ENCODE results near the gene RTP3.

Gene RTP3

DNA sequence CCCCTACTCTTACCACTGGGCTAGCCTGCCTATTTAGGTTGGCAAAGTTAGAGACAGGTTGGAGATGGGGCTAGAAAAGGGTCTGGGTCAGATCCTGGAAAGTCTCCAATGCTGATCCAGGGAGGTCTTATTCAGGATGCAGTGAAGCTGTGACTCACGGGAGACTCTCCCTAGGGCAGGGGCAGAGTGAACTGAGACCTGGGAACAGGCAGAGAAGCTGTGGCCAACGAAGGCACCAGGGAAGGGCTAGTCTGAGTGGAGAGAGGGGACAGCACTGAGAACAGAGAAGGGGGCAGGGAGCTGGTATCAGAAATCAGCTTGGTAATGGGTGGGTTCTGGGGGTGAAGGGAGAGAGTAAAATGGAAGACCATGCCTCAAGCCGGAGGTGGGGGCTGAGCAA is 35.3 kb upstream of the RTP3 start:
- peaks cover 2% of the 10 kb centered on the region for H3K4me1 ChIP-seq (ENCODE audit: control insufficient read depth, insufficient read depth, low read length)
- H3K27me3 ChIP-seq (ENCODE audit: control insufficient read depth in 1 of 2, insufficient read depth in 2 of 2, low read length in 2 of 2) = peaks cover 18 to 21% of the 10 kb centered on the region in 2 donors
- no peak overlapping the region for H3K9ac ChIP-seq (ENCODE audit: low read length in 2 of 2)
- H3K27ac ChIP-seq (ENCODE audit: low read length) = no peak overlapping the region
- no peak overlapping the region for H3K4me3 ChIP-seq (ENCODE audit: low read length in 2 of 2)
- peaks cover 0 to 2% of the 10 kb centered on the region in 2 donors for H3K9me3 ChIP-seq (ENCODE audit: control insufficient read depth in 2 of 2, low read length in 2 of 2)
- no peaks in the 10 kb centered on the region for H3K36me3 ChIP-seq (ENCODE audit: control insufficient read depth in 2 of 2, insufficient read depth in 2 of 2, low read length in 2 of 2)

DNA sequence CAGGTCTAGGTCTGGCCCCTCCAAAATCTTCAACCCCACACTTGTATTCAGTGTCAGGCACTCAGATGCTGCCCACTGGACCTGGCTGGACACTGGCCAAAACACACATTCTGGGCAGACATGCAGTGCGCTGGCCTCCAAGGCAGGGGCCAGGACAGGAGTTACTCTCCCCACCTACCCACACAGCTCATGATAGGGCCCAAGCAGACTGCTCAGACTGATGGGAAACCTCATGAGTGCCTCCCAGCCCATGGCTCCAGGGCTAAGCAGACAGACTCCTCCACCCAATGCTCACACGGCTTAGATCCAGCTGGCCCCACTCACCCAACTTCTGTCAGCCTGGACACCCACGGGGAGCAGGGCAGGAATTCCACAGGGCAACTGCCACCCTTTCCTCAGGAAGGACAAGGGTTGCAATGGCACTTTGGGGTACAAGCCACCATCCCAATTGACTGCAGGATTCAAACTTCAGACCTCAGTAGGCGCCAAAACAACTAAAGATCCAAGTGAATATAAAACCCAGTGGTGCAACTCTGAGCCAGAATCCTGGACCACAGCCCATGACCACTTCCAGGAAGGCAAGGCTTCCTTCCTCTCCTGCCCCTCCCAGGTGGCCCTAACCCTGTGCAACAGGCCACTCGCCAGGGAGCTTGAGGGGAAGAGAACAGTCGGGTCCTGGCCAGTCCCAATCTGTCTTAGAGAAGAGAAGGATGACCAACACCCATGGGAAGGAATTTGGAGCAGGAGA is 34.5 kb upstream of the RTP3 start:
- H3K4me3 ChIP-seq (ENCODE audit: low read length in 2 of 2) = peak overlapping the region in 1 of 2 donors; percentile 8
- H3K36me3 ChIP-seq (ENCODE audit: control insufficient read depth in 2 of 2, insufficient read depth in 2 of 2, low read length in 2 of 2) = no peaks in the 10 kb centered on the region
- H3K27ac ChIP-seq (ENCODE audit: low read length) = no peak overlapping the region
- peaks cover 18 to 21% of the 10 kb centered on the region in 2 donors for H3K27me3 ChIP-seq (ENCODE audit: control insufficient read depth in 1 of 2, insufficient read depth in 2 of 2, low read length in 2 of 2)
- H3K4me1 ChIP-seq (ENCODE audit: control insufficient read depth, insufficient read depth, low read length) = peaks cover 2% of the 10 kb centered on the region
- peaks cover 0 to 2% of the 10 kb centered on the region in 2 donors for H3K9me3 ChIP-seq (ENCODE audit: control insufficient read depth in 2 of 2, low read length in 2 of 2)
- no peak overlapping the region for H3K9ac ChIP-seq (ENCODE audit: low read length in 2 of 2)

DNA sequence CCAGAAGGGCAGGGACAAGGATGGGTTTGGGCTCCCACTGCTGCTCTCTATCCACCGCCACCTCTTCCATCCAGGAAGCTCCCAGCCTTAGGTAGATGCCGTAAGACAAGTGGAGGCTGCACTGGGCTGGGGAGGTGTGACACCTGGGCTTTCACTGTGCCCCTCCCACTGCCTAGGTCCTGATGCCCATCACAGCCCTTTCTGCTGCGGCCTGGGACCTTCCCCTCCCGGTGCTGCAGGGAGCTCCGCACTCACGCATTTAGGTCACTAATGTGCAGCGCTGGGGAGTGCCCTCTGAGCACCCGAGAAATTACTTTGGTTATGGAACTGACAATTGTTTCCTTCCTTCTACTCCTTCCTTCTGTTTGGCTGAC is 33.9 kb upstream of the RTP3 start:
- Histone ChIP-seq H3K9ac (ENCODE audit: low read length in 2 of 2) (no peak overlapping the region), H3K4me3 (ENCODE audit: low read length in 2 of 2) (no peak overlapping the region), H3K27ac (ENCODE audit: low read length) (no peak overlapping the region), H3K27me3 (ENCODE audit: control insufficient read depth in 1 of 2, insufficient read depth in 2 of 2, low read length in 2 of 2) (peaks cover 18 to 21% of the 10 kb centered on the region in 2 donors), H3K9me3 (ENCODE audit: control insufficient read depth in 2 of 2, low read length in 2 of 2) (peaks cover 0 to 2% of the 10 kb centered on the region in 2 donors), H3K36me3 (ENCODE audit: control insufficient read depth in 2 of 2, insufficient read depth in 2 of 2, low read length in 2 of 2) (no peaks in the 10 kb centered on the region), H3K4me1 (ENCODE audit: control insufficient read depth, insufficient read depth, low read length) (peaks cover 2% of the 10 kb centered on the region)

GRCh38 chr3:46464326-46465195 is 33.2 kb upstream of the RTP3 start, which contains the start of gene LTF:
TSS of gene LTF (minus strand) at chr3:46464905. CDS start at chr3:46464867, 38 bp downstream.
- H3K27me3 ChIP-seq (ENCODE audit: control insufficient read depth in 1 of 2, insufficient read depth in 2 of 2, low read length in 2 of 2) = peaks cover 18 to 21% of the 10 kb centered on the region in 2 donors
- no peak within 1 kb of the TSS for H3K9ac ChIP-seq (ENCODE audit: low read length in 2 of 2)
- no peak within 1 kb of the TSS for H3K4me3 ChIP-seq (ENCODE audit: low read length in 2 of 2)
- H3K27ac ChIP-seq (ENCODE audit: low read length) = no peak within 1 kb of the TSS
- H3K4me1 ChIP-seq (ENCODE audit: control insufficient read depth, insufficient read depth, low read length) = peaks cover 2% of the 10 kb centered on the region
- H3K9me3 ChIP-seq (ENCODE audit: control insufficient read depth in 2 of 2, low read length in 2 of 2) = peaks cover 0 to 2% of the 10 kb centered on the region in 2 donors
- H3K36me3 ChIP-seq (ENCODE audit: control insufficient read depth in 2 of 2, insufficient read depth in 2 of 2, low read length in 2 of 2) = no peaks in the 10 kb centered on the region

GRCh38 chr3:46465196-46465520 is 32.6 kb upstream of the RTP3 start:
- Histone ChIP-seq H3K27me3 (ENCODE audit: control insufficient read depth in 1 of 2, insufficient read depth in 2 of 2, low read length in 2 of 2) (peaks cover 18 to 21% of the 10 kb centered on the region in 2 donors), H3K36me3 (ENCODE audit: control insufficient read depth in 2 of 2, insufficient read depth in 2 of 2, low read length in 2 of 2) (no peaks in the 10 kb centered on the region), H3K27ac (ENCODE audit: low read length) (no peak overlapping the region), H3K4me3 (ENCODE audit: low read length in 2 of 2) (no peak overlapping the region), H3K4me1 (ENCODE audit: control insufficient read depth, insufficient read depth, low read length) (peaks cover 2% of the 10 kb centered on the region), H3K9ac (ENCODE audit: low read length in 2 of 2) (no peak overlapping the region), H3K9me3 (ENCODE audit: control insufficient read depth in 2 of 2, low read length in 2 of 2) (peaks cover 0 to 2% of the 10 kb centered on the region in 2 donors)

- no peaks in the 10 kb centered on the region for H3K9me3 ChIP-seq (ENCODE audit: control insufficient read depth in 2 of 2, low read length in 2 of 2)
- no peak overlapping the region for H3K27ac ChIP-seq (ENCODE audit: low read length)
- peaks cover 2% of the 10 kb centered on the region for H3K4me1 ChIP-seq (ENCODE audit: control insufficient read depth, insufficient read depth, low read length)
These were observed 31.5 kb upstream of the RTP3 start for GRCh38 chr3:46466273-46466672.

DNA sequence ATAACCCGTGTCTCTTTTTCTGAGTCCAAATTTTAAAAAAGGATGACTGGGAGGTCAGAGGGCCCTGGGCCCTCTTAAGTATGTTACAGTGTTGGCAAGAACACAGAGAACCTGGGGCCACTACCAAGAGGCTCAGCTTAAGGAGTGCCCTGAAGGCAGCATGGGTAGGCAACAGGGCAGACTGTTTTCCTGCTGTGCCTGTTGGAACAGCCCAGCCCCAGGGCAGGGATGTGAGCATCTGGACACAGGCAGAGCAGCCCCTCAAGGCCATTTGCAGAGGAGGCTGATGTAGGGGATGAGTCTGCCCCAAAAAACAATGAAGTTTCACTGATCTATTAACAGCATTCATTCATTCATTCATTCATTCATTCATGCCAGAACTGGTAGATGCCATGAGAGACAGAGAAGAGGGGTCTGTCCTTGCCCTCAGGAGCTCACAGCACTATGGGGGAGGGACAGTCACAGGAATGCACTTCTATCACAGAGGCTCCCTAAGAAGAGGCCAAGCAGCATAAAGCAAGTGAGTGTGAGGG is 30.8 kb upstream of the RTP3 start:
- H3K4me1 ChIP-seq (ENCODE audit: control insufficient read depth, insufficient read depth, low read length) = peaks cover 2% of the 10 kb centered on the region
- no peak overlapping the region for H3K9ac ChIP-seq (ENCODE audit: low read length in 2 of 2)
- H3K27me3 ChIP-seq (ENCODE audit: control insufficient read depth in 1 of 2, insufficient read depth in 2 of 2, low read length in 2 of 2) = peaks cover 18 to 20% of the 10 kb centered on the region in 2 donors
- no peaks in the 10 kb centered on the region for H3K36me3 ChIP-seq (ENCODE audit: control insufficient read depth in 2 of 2, insufficient read depth in 2 of 2, low read length in 2 of 2)
- H3K27ac ChIP-seq (ENCODE audit: low read length) = no peak overlapping the region
- H3K9me3 ChIP-seq (ENCODE audit: control insufficient read depth in 2 of 2, low read length in 2 of 2) = no peaks in the 10 kb centered on the region
- no peak overlapping the region for H3K4me3 ChIP-seq (ENCODE audit: low read length in 2 of 2)

More at GRCh38 chr3:46466273-46466672, 31.5 kb upstream of the RTP3 start:
- Histone ChIP-seq H3K27me3 (ENCODE audit: control insufficient read depth in 1 of 2, insufficient read depth in 2 of 2, low read length in 2 of 2) (peaks cover 18 to 21% of the 10 kb centered on the region in 2 donors), H3K4me3 (ENCODE audit: low read length in 2 of 2) (no peak overlapping the region), H3K36me3 (ENCODE audit: control insufficient read depth in 2 of 2, insufficient read depth in 2 of 2, low read length in 2 of 2) (no peaks in the 10 kb centered on the region), H3K9ac (ENCODE audit: low read length in 2 of 2) (no peak overlapping the region)

GRCh38 chr3:46467562-46467961 is 30.2 kb upstream of the RTP3 start:
- Histone ChIP-seq H3K36me3 (ENCODE audit: control insufficient read depth in 2 of 2, insufficient read depth in 2 of 2, low read length in 2 of 2) (no peaks in the 10 kb centered on the region), H3K27me3 (ENCODE audit: control insufficient read depth in 1 of 2, insufficient read depth in 2 of 2, low read length in 2 of 2) (peaks cover 17 to 18% of the 10 kb centered on the region in 2 donors), H3K27ac (ENCODE audit: low read length) (no peak overlapping the region), H3K9me3 (ENCODE audit: control insufficient read depth in 2 of 2, low read length in 2 of 2) (no peaks in the 10 kb centered on the region), H3K4me3 (ENCODE audit: low read length in 2 of 2) (no peak overlapping the region), H3K4me1 (ENCODE audit: control insufficient read depth, insufficient read depth, low read length) (peaks cover 2% of the 10 kb centered on the region), H3K9ac (ENCODE audit: low read length in 2 of 2) (no peak overlapping the region)

- Histone ChIP-seq H3K9ac (ENCODE audit: low read length in 2 of 2) (no peak overlapping the region), H3K27ac (ENCODE audit: low read length) (no peak overlapping the region), H3K36me3 (ENCODE audit: control insufficient read depth in 2 of 2, insufficient read depth in 2 of 2, low read length in 2 of 2) (no peaks in the 10 kb centered on the region), H3K27me3 (ENCODE audit: control insufficient read depth in 1 of 2, insufficient read depth in 2 of 2, low read length in 2 of 2) (peaks cover 7 to 8% of the 10 kb centered on the region in 2 donors), H3K4me3 (ENCODE audit: low read length in 2 of 2) (no peak overlapping the region), H3K4me1 (ENCODE audit: control insufficient read depth, insufficient read depth, low read length) (peaks cover under 1% of the 10 kb centered on the region), H3K9me3 (ENCODE audit: control insufficient read depth in 2 of 2, low read length in 2 of 2) (no peaks in the 10 kb centered on the region)
These were observed 28.8 kb upstream of the RTP3 start for GRCh38 chr3:46468753-46469600.

GRCh38 chr3:46469680-46470357 is 28.0 kb upstream of the RTP3 start:
- Histone ChIP-seq H3K27ac (ENCODE audit: low read length) (no peak overlapping the region), H3K4me1 (ENCODE audit: control insufficient read depth, insufficient read depth, low read length) (no peaks in the 10 kb centered on the region), H3K36me3 (ENCODE audit: control insufficient read depth in 2 of 2, insufficient read depth in 2 of 2, low read length in 2 of 2) (no peaks in the 10 kb centered on the region), H3K9ac (ENCODE audit: low read length in 2 of 2) (no peak overlapping the region), H3K9me3 (ENCODE audit: control insufficient read depth in 2 of 2, low read length in 2 of 2) (peaks cover 0 to 2% of the 10 kb centered on the region in 2 donors), H3K4me3 (ENCODE audit: low read length in 2 of 2) (no peak overlapping the region), H3K27me3 (ENCODE audit: control insufficient read depth in 1 of 2, insufficient read depth in 2 of 2, low read length in 2 of 2) (peaks cover 2 to 4% of the 10 kb centered on the region in 2 donors)

All from stomach smooth muscle (tissue), 2 donors.